ENCODE results near the gene LARP1.

- TF ChIP-seq, protein P1, sequence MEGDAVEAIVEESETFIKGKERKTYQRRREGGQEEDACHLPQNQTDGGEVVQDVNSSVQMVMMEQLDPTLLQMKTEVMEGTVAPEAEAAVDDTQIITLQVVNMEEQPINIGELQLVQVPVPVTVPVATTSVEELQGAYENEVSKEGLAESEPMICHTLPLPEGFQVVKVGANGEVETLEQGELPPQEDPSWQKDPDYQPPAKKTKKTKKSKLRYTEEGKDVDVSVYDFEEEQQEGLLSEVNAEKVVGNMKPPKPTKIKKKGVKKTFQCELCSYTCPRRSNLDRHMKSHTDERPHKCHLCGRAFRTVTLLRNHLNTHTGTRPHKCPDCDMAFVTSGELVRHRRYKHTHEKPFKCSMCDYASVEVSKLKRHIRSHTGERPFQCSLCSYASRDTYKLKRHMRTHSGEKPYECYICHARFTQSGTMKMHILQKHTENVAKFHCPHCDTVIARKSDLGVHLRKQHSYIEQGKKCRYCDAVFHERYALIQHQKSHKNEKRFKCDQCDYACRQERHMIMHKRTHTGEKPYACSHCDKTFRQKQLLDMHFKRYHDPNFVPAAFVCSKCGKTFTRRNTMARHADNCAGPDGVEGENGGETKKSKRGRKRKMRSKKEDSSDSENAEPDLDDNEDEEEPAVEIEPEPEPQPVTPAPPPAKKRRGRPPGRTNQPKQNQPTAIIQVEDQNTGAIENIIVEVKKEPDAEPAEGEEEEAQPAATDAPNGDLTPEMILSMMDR (IDR thresholded peaks at IDR 0.05; ENCODE audit: low read depth, low read length, missing input control) = no peak
- TF ChIP-seq, protein P2, sequence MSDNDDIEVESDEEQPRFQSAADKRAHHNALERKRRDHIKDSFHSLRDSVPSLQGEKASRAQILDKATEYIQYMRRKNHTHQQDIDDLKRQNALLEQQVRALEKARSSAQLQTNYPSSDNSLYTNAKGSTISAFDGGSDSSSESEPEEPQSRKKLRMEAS (IDR thresholded peaks at IDR 0.05) = no peak
- TF ChIP-seq YY1 (IDR thresholded peaks at IDR 0.05) (no peak), JUND (IDR thresholded peaks at IDR 0.05) (no peak), EGR1 (IDR thresholded peaks at IDR 0.05; ENCODE audit: low read depth in 2 of 2) (no peak)
These were observed 59.8 kb downstream of the LARP1 start for GRCh38 chr5:154815025-154815424.

Measured in liver (tissue), 3 donors.